HEK293T (cell line): Measurements from ENCODE around the gene NELFB.

Source experiments
- CTCF ChIA-PET: fragments of 350-600 bp; formaldehyde crosslinking; extraction: SDS; loops from one replicate; lab custom pipeline; 2021; ENCODE audit warnings: antibody characterized with exemption, inconsistent platforms; lab: Yijun Ruan, JAX
- POLR2A ChIA-PET: fragments of 350-600 bp; formaldehyde crosslinking; extraction: SDS; loops from one replicate; lab custom pipeline; 2020; ENCODE audit warnings: antibody characterized with exemption, inconsistent platforms; lab: Yijun Ruan, JAX
- DNase-seq: peaks from one replicate; pipeline ENCODE4 v3.0.0; 2012; ENCODE audit warnings: mixed read lengths; ENCODE audit errors: extremely low spot score
- ARNT ChIP-seq: fragments of 450-650 bp; IDR thresholded peaks from 2 replicates; pipeline ENCODE4 v1.6.1; 2017; ENCODE audit warnings: mild to moderate bottlenecking
- BHLHE40 ChIP-seq: fragments of 450-650 bp; IDR thresholded peaks from 2 replicates; pipeline ENCODE4 v1.6.1; 2016; ENCODE audit warnings: mild to moderate bottlenecking, moderate library complexity, borderline replicate concordance
- CTBP1 ChIP-seq: fragments of 450-650 bp; IDR thresholded peaks from 2 replicates; pipeline ENCODE4 v1.6.1; 2016; ENCODE audit warnings: borderline replicate concordance
- ELF4 ChIP-seq: fragments of 450-650 bp; IDR thresholded peaks from 2 replicates; pipeline ENCODE4 v1.6.1; 2017; ENCODE audit warnings: antibody characterized with exemption
- FOXA1 ChIP-seq: fragments of 450-650 bp; IDR thresholded peaks from 2 replicates; pipeline ENCODE4 v1.6.1; 2016; ENCODE audit warnings: mild to moderate bottlenecking
- FOXK2 ChIP-seq: fragments of 450-650 bp; IDR thresholded peaks from 2 replicates; pipeline ENCODE4 v1.6.1; 2016; ENCODE audit warnings: mild to moderate bottlenecking
- FOXM1 ChIP-seq: fragments of 450-650 bp; IDR thresholded peaks from 2 replicates; pipeline ENCODE4 v1.6.1; 2017; ENCODE audit warnings: mild to moderate bottlenecking, borderline replicate concordance
- HDGF ChIP-seq: fragments of 450-650 bp; IDR thresholded peaks from 2 replicates; pipeline ENCODE4 v1.6.1; 2017; ENCODE audit warnings: antibody characterized with exemption, borderline replicate concordance
- L3MBTL2 ChIP-seq: fragments of 450-650 bp; conservative IDR thresholded peaks from 2 replicates; pipeline ENCODE4 v1.6.1; 2016; ENCODE audit warnings: mild to moderate bottlenecking
- LEF1 ChIP-seq: fragments of 450-650 bp; IDR thresholded peaks from 2 replicates; pipeline ENCODE4 v1.6.1; 2017; ENCODE audit warnings: mild to moderate bottlenecking, borderline replicate concordance
- NFRKB ChIP-seq: fragments of 450-650 bp; IDR thresholded peaks from 2 replicates; pipeline ENCODE4 v1.6.1; 2016; ENCODE audit warnings: mild to moderate bottlenecking, moderate library complexity
- SP1 ChIP-seq: fragments of 450-650 bp; IDR thresholded peaks from 2 replicates; pipeline ENCODE4 v1.6.1; 2017
- SUZ12 ChIP-seq: fragments of 450-650 bp; IDR thresholded peaks from 2 replicates; pipeline ENCODE4 v1.6.1; 2016; ENCODE audit warnings: mild to moderate bottlenecking
- TARDBP ChIP-seq: fragments of 450-650 bp; IDR thresholded peaks from 2 replicates; pipeline ENCODE4 v1.6.1; 2016
- ZNF384 ChIP-seq: fragments of 450-650 bp; IDR thresholded peaks from 2 replicates; pipeline ENCODE4 v1.6.1; 2016
- TF ChIP-seq, protein P1 (sequence below): fragments of 450-650 bp; IDR thresholded peaks from 2 replicates; pipeline ENCODE4 v1.6.1; 2016

The NELFB gene

DNA sequence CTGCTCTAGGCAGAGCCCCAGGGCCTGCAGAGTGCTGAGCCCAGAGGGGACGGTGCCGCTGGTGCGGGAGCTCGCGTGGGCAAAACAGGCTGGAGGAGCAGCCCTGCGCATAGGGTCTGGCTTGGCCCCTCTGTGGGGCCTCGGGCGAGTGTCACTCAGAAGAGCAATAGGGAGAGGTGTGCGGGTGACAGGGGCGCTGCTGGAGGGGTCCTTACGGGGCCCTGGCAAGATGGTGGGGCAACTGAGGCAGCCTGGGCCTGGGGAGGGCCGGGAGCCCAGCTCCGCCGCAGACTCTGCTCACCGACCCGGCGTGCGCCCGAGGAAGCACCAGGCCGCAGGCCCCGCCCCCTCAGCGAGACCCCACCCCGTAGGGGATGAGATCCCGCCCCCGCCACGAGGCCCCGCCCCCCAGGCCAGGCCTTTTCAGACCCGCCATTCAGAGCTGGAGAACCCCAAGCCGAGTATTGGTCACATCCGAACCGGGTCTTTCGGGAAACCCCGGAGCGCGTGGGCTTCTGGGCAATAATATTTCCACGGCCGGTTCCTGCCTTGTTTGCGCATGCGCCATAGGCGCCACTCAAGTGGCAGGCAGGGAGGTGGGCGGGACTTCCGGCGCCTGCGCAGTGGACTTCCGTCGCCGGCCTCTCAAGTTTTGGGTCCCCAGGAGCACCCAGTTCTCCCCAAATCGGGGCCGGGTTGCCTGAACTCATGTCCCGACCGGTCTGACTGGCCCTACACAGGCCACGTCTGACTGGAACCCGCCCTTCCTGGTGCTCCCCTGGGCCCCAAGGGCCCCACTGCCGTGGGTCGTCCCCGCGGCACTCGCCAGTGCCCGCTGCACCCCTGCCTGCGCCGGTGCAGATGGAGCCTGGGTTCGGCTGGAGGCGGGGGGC, 31.8 kb upstream of the NELFB start:
- POLR2A ChIA-PET: interaction anchor here (0.8 to 4.4 kb wide), 20 partner anchors 10 to 443 kb away, joined by 3 to 20 read pairs (median 6); partner anchors contain the start of genes ANAPC2, MAN1B1, NDOR1 and NELFB
- CTCF ChIA-PET: interaction anchor here (0.7 to 1.2 kb wide), 5 partner anchors 9 to 295 kb away, joined by 3 to 8 read pairs (median 6); no protein-coding TSS in a partner anchor
- DNase-seq: peak; percentile 95
- TF ChIP-seq, protein P1, sequence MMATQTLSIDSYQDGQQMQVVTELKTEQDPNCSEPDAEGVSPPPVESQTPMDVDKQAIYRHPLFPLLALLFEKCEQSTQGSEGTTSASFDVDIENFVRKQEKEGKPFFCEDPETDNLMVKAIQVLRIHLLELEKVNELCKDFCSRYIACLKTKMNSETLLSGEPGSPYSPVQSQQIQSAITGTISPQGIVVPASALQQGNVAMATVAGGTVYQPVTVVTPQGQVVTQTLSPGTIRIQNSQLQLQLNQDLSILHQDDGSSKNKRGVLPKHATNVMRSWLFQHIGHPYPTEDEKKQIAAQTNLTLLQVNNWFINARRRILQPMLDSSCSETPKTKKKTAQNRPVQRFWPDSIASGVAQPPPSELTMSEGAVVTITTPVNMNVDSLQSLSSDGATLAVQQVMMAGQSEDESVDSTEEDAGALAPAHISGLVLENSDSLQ: peak; percentile 89
- no peak for TF ChIP-seq SP1

DNA sequence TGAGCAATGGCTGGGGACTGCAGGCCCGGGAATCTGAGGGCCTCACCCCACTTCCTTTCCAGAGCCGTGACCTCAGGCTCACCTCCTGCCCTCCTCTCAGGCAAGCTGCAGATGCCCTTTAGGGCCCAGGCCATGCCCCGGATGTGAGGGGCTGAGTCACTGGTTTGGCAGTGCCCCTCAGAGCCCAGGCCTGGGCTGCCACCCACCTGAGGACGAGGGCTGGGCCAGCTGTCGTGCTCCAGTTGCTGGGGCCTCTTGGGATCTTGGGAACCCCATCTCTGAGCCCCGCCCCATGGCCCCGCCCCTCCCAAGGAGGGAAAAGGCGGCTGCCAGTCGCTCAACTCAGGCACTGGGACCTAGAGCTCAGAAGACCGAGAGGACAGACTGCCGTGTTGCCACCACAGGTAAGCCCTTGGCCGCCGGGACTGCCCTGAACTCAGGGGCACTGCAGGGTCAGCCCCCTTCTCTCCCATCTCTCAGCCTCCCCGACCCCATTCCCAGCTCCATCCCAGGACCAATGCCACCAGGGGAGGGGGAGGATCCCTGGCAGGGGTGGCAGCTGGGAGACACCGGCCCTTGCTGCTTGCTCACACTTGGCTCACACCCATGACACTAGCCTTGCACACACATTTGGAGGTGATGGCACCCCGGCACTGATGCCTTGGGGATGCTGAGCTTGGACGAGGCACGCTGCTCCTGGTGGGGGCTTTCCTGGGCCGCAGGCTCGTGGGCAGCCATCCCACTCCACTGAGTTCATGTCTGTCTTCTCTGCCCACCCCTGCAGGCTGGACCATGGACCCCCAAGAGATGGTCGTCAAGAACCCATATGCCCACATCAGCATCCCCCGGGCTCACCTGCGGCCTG, 30.1 kb upstream of the NELFB start, which contains the start of gene CYSRT1:
Gene CYSRT1 (plus strand): TSS at position 345 of the 865 bp plus-strand sequence. CDS start 448 bp downstream, at position 793.
- TF ChIP-seq FOXM1: no peak
- no peak for TF ChIP-seq SUZ12
- TF ChIP-seq ARNT: no peak
- TF ChIP-seq CTBP1: no peak
- TF ChIP-seq FOXK2: no peak
- no peak for TF ChIP-seq ZNF384
- TF ChIP-seq FOXA1: no peak
- TF ChIP-seq BHLHE40: no peak
- no peak for TF ChIP-seq SP1
- TF ChIP-seq NFRKB: no peak
- TF ChIP-seq L3MBTL2: no peak
- no peak for TF ChIP-seq HDGF
- POLR2A ChIA-PET: interaction anchor here (0.7 to 1.5 kb wide), 8 partner anchors 11 to 138 kb away, joined by 3 to 6 read pairs (median 3); partner anchors contain the start of genes MAN1B1, NELFB, SSNA1 and TPRN
- CTCF ChIA-PET: interaction anchor here (1.0 kb wide), 1 partner anchor 12 kb away, joined by 3 read pairs; no protein-coding TSS in a partner anchor
- no peak for DNase-seq

- POLR2A ChIA-PET: interaction anchor here (0.7 to 1.8 kb wide), 10 partner anchors 11 to 139 kb away, joined by 3 to 6 read pairs (median 3); partner anchors contain the start of genes ANAPC2, MAN1B1, SSNA1 and TPRN
- CTCF ChIA-PET: interaction anchor here (1.0 kb wide), 1 partner anchor 49 kb away, joined by 3 read pairs; no protein-coding TSS in a partner anchor
- no peak for TF ChIP-seq ZNF384
- TF ChIP-seq CTBP1: no peak
- no peak for DNase-seq
Observed at GRCh38 chr9:137225699-137226331, 29.3 kb upstream of the NELFB start.

DNA sequence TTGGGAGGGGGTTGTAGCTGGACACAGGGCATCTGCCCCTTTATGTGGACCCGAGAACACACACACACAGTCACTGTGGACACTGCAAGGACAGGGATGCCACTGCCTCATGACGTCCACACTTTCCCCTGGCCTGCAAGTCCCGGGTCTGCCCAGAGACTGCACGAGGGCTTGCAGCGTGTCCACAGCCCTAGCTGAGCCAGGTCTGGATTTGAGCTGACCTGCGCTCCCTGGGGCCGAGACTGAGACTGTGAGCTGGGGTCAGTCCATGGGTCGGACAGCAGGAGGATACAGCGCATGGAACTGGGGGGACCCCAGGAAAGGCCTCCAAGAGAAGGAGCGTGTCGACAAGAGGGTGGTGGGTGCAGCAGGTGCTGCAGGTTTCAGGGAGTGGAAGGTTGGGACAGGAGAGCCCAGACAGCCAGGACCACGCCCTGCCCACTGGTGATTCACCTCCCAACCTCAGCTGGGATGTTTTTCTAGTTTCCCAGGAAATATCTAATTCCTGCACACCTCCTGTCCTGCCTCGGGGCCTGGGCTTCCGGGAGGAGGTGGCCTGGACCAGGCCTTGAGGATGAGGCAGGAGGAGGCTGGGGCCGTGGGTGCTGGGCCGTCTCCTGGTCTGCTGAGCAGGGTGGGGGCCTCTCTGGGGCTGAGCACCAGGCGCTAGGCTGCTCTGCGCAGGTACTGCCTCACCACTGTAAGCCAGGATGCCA, 28.6 kb upstream of the NELFB start:
- POLR2A ChIA-PET: interaction anchor here (0.7 to 1.8 kb wide), 7 partner anchors 12 to 140 kb away, joined by 3 to 6 read pairs (median 3); partner anchors contain the start of genes ANAPC2, MAN1B1, NDOR1 and SSNA1
- CTCF ChIA-PET: interaction anchor here (1.0 to 1.1 kb wide), 2 partner anchors 50 to 177 kb away, joined by 3 read pairs; no protein-coding TSS in a partner anchor
- DNase-seq: no peak

DNA sequence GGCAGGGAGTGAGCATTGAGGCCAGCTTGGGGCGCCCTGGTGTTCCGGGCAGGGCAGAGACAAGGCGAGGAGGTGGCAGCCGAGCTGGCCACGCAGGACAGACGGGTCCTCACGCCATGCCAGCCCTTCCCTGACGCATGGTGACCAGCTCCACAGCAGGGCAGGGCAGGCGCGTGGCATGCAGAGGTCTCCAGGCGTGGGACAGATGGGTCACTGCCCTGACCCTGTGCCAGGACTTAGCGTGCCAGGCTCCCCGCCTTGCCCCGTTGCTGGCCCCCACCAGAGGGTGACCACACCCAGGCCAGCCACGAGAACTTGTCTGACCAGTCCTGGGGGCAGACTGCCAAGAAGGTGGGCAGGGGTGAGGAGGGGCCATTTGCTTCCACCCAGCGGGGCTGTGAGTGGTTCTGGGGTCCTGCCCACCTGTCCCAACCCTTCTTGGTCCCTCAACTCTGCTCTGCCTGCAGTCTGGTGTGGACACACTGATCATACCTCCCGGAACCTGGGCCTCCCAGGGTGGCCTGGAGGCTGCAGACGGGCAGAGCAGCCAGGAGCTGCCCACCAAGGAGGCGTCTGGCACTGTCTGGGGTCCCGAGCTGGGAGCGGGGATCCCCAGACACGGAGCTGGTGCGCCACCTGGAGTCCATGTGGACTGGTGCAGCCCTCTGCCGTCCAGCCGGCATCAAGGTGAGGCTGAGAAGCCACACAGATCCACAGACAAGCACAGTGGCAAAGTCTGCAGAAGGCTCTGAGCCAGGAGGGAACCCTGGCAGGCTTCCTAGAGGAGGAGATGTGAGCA, 27.9 kb upstream of the NELFB start, which contains the start of gene RNF224:
Gene RNF224 (plus strand): TSS at position 449 of the 799 bp plus-strand sequence. CDS start 834 bp downstream, outside the sequence.
- POLR2A ChIA-PET: interaction anchor here (0.7 to 1.8 kb wide), 6 partner anchors 22 to 141 kb away, joined by 3 to 6 read pairs (median 4); partner anchors contain the start of genes ANAPC2, MAN1B1, NDOR1 and SSNA1
- CTCF ChIA-PET: interaction anchor here (0.6 to 1.7 kb wide), 5 partner anchors 9 to 178 kb away, joined by 3 to 9 read pairs (median 4); no protein-coding TSS in a partner anchor
- TF ChIP-seq FOXM1: no peak
- no peak for TF ChIP-seq SP1
- TF ChIP-seq, protein P1: no peak
- TF ChIP-seq L3MBTL2: no peak
- TF ChIP-seq BHLHE40: no peak
- no peak for TF ChIP-seq ELF4
- no peak for TF ChIP-seq SUZ12
- no peak for TF ChIP-seq FOXK2
- no peak for TF ChIP-seq ARNT
- no peak for TF ChIP-seq ZNF384
- TF ChIP-seq TARDBP: no peak
- TF ChIP-seq LEF1: no peak
- TF ChIP-seq HDGF: no peak
- TF ChIP-seq CTBP1: no peak
- no peak for TF ChIP-seq NFRKB
- TF ChIP-seq FOXA1: no peak
- DNase-seq: peak; percentile 75

More for the DNA sequence above, 28.6 kb upstream of the NELFB start:
- TF ChIP-seq FOXA1 (no peak), CTBP1 (no peak), FOXK2 (no peak), ZNF384 (no peak), SUZ12 (no peak), TARDBP (no peak), LEF1 (no peak), NFRKB (no peak)
- TF ChIP-seq, protein P1: no peak
